SW480 (cell line): ENCODE results near the gene RAB34.
"Not testable (repeated sequence)": the region's sequence is repeated elsewhere in the genome, so short reads cannot be mapped to it uniquely, and the experiment has no call there.

Experiments
- DNase-seq: peaks from one replicate; pipeline ENCODE4 v3.0.0-alpha.2; 2016; ENCODE audit warnings: low spot score

RAB34 gene

DNA sequence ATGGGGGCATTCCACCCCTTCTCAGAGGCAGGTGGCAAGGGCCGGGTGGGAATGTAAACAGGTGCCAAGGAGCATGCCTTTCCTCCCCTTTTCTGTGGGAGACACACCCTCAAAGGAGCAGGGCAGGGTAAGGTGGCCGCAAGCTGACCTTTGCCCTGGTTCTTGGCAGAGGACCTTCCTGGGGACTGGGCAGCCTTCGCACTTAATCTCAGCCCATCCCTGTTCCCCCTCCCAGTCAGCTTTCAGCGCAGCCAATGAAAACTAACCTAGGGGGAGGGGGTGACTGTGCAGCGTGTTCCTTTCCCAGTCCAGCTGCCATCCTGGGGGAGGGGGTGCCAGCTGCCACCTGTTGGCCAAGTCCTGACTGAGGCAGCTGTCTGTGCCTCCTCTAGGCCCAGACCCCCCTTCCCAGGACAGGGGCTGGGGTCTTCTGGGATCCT lies 29.0 kb upstream of the RAB34 start:
- DNase-seq = no peak

DNA sequence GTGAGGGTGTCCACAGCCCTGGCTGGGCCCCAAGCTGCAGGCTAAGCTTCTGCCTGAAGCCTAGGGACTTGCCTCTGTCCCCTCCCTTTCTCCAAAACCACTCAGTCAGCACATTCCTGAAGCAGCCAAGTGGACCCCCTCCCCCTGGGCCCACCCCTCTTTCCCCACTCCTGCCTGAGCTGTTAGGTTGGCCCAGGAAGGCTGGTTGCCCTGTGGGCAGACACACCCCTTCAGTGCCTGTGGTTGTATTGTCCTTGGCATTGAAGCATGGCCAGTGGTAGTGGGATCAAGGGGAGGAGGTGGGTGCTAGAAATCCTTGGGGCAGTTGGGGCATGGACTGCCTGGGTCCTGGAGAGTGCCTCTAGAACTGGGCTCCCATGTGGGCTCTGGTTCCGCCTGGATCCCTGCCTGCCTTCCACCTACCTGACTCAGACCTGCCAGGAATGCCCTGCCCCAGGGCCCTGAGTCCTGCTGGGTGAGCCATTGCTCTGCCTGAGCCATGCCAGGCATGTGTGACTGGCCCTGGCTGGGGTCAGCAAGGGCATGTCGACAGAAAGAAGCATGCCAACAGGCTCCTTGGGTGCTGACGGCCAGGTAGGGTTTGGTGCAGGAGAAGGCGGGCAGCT lies 28.2 kb upstream of the RAB34 start:
- DNase-seq = no peak

DNA sequence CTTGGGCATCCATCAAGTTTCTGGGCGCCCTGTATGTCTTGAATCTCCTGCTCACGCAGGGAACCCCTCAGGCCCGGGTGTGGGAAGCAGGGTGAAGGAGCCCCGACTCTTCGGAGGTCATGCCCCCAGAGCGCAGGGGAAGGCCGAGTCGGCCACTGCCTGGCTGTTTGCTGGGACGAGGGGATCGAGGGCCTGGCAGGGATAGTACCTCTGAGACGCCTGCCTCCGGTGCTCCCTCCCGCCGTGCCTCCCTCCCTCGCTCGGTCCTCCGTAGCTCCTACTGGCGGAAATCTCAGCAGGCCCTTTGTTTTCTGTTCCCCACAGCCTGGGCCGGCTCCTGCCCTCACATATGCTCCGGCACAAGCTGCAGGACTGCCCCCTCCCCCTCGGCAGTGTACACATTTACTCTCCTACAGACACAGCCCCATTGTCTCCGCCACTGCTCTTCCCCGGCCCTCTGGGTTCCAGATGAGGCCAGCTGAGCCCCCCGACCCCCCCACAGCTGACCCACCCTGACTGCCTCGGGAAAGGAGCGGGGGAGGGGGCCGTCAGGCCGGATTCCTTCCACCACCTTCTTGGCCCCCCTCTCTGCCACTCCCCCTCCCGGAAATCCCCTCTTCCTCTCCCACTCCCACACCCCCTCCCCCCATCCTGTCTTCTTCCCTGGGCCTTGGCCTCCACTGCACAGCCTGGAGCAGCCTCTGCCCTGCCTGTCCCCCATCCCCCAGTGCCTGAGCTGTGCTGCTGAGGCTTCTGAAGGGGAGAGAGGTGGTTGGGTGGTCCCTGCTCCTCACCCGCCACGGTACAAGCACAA lies 27.5 kb upstream of the RAB34 start:
- DNase-seq = no peak

DNA sequence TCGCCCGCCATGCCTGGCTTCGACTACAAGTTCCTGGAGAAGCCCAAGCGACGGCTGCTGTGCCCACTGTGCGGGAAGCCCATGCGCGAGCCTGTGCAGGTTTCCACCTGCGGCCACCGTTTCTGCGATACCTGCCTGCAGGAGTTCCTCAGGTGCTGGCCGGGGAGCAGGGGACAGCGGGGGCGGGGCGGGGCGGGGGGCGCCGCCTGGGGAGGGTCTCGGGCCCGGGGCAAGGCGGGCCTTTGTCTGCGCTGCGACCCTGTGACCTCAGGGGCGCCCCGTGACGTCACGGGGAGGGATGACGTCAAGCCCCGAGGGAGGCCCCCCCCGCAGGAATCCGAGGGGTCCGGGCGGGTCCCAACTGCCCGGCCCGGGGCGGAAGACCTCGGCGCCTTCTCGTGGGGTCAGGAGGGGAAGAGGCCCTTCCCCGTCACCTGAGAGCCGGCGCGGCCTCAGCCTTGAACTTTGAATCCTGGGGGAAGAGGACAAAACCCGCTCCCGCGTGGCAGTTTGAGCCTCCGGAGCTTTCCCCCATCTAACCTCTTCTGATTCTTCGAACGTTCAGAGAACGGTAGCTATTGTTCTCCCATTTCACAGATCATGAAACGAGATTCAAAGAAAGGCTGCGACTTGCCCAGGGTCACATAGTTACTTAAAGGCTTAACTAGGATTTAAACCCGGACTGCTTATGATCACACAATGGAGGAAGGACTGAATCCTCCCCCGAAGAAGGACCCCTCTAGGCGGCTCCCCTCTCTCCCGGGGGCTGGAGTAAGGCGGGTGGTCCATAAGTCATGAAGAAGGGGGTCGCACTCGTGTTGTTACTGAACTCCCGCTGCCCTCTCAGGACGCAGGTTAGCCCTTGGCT lies 26.7 kb upstream of the RAB34 start:
- DNase-seq = no peak

DNA sequence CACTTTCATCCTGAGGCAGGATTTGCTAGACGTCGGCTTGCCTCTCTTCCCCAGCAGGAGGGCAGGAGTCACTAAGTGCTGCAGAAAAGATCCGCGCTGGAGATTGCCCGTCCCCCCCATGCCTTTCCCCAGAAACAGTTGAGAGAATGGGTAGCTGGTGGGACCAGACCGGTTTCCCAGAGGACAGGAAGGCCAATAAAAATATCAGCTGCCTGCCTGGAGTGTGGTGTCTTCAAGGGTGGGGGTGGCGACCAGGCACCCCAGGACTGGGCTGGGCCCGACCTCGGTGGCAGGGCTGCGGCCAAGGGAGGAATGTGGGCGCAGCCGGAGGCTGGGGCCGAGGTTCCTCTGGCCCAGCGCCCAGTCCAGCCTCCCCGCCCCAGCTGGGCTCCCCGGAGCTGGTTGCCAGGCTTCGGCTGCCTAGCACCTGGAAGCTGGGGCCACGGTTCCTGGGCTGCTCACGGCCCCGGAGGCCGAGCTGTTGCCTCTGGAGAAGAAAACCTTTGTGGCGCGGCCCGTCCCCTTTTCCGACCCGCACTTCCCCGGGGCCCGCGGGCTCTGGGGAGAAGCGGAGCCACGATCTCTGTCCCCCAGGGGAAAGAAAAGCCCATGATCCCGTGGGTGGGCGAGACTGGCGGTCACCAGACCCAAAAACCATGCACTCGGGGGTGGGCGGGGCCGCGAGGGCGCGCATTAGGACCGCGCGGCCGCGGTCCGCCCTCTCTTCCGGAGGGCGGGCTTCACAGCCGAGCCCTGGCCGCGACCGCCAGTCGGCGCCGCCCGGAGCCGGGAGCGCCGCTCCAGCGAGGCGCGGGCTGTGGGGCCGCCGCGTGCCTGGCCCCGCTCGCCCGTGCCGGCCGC lies 25.8 kb upstream of the RAB34 start, which contains the start of gene TRAF4:
Gene TRAF4, plus strand, starts transcription at position 769 of the 861 bp plus-strand sequence. CDS start 102 bp downstream, outside the sequence.
- peak; percentile 97 for DNase-seq

DNA sequence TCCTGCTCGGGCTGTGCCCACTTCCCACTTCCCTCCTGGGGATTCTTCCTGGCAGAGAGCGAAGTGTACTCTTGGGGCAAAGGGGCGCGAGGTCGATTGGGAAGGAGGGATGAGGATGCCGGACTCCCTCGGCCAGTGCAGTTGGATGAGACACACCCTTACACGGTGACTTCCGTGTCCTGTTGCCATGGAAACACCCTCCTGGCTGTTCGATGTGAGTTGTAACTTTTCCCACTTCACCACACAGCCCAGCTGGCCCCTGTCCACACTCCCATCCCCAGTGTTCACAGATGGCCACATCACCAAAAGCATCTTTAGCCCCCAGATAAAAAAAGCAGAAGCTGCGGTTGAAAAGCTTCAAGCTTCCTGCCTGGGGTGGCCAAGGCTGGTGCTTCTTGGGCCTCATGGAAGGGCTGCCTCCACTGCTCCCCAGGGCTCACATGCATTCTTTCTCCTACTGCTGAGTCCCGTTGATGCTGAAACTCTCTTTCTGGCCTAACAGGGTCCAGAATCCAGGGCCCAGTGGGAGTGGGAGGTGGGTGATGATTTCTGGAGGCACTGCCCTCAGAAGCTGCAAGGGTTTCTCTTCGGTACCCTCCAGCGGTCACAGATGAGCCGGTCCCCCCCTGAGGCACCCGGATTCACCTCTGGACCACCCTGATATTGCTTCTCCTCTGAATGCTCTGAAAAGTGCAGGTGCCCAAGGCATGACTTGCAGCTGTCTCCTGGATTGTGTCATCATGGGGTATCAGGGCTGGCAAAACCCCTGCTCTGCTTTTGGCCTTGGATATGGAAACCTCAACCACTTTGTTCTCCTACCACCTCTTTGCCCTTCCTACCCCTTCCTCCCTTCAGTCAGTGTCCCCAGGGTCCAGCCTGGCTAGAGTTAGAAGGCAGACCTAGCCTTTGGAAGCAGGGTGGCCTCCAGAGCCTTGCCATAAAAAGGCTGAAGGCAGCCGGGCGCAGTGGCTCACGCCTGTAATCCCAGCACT lies 24.0 kb upstream of the RAB34 start:
- no peak for DNase-seq

DNA sequence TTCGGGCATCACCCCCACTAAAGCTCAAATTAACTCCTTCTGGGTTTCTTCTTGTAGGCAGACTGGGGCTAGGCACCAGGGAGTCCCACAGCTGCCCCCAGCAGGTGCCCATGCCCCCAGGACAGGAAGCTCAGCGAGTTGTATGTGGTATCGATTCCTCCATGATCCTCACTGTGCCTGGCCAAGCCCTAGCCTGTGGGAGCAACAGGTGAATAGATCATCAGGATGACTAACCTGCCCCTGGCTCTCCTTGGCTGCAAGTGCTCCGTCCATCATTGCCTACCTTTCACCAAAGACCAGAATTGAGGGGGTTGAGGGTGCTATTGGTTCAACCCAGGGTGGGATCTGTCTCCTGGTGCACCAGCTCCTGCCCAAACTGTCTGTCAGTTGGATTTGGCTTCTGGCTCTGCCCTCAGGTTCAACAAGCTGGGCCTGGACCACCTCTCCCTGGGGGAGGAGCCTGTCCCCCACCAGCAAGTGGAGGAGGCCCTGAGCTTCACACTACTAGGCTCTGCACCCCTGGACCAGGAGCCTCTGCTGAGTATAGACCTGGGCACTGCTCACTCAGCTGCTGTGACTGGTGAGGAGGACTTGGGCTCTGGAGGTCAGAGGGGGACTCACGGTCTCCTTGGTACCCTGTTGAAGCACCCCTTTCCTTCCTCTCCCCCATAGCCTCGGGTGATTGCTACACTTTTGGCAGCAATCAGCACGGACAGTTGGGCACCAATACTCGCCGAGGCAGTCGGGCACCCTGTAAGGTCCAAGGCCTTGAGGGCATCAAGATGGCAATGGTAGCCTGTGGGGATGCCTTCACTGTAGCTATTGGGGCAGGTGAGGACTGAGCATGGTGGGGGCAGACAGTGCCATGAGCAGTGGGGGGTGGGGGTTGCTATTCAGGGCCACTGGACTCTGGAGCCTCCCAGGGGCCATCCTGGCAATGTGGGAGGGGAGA lies 23.0 kb upstream of the RAB34 start:
- DNase-seq = no peak

DNA sequence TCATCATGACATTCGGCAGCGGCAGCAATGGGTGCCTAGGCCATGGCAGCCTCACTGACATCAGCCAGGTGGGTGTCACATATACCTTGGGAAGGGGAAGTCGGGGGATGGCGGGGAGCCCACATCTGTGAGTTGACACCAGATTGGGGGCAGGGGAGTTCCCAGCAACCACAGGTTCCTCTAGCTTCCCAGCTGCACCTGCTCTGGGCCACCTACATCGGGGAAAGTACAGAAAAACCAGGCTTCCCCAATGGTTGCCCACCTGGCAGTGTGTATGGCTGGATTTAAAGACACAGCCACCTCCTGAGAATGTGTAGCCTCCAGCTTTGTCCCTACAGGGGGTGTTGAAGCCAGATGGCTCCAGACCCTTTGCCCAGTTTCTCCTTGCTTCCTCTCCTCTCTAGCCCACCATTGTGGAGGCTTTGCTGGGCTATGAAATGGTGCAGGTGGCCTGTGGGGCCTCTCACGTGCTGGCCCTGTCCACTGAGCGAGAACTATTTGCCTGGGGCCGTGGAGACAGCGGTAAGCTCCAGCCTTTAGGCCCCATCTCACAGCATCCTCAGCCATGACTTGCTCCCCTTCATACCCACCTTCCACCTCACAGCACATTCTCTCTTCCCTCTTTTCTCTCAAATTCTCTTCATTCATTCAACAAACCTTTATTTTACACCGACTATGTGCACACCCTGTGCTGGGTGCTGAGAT lies 21.2 kb upstream of the RAB34 start:
- DNase-seq = no peak

DNA sequence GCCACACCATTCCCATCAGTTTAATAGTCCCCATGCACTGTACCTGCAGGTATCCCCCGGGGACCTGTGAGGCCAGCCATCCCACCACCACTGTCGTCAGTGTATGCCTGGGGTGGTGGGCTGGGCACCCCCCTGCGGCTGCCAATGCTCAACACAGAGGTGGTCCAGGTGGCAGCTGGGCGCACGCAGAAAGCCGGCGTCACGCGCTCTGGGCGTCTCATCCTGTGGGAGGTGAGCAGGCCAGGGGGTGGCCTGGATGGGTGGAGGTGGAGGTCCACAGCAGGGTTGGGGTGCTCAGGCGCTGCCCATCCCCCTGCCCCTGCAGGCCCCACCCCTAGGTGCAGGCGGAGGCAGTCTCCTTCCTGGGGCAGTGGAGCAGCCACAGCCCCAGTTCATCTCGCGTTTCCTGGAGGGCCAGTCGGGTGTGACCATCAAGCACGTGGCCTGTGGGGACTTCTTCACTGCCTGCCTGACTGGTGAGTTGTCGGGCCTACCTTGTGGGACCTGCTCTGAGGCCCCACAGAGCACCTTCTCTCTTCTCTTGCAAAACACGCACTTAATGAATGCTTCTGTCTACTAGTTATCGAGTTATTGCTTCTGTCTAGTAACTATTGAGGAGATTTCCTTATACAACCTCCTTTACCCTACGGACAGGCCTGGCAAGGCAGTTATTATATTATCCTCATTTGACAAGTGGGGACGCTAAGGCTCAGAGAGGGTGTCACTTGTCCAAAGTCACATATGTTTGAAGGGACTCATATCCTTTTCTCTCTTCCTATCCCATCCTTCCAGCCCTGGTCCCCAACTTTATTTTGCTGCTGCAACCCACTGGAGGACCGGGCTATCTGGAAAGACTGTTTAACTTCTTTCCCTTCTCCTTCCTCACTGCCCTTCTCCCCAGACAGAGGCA lies 20.4 kb upstream of the RAB34 start:
- no peak for DNase-seq

DNA sequence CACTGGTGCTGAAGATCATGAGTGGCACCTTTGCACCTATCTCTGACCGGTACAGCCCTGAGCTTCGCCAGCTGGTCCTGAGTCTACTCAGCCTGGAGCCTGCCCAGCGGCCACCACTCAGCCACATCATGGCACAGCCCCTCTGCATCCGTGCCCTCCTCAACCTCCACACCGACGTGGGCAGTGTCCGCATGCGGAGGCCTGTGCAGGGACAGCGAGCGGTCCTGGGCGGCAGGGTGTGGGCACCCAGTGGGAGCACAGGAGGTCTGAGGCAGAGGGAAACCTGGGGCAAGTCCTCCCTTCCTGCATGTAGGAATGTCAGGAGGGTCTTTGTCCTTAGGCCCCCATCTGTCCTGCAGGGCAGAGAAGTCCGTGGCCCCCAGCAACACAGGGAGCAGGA lies 19.6 kb upstream of the RAB34 start:
- DNase-seq = no peak

DNA sequence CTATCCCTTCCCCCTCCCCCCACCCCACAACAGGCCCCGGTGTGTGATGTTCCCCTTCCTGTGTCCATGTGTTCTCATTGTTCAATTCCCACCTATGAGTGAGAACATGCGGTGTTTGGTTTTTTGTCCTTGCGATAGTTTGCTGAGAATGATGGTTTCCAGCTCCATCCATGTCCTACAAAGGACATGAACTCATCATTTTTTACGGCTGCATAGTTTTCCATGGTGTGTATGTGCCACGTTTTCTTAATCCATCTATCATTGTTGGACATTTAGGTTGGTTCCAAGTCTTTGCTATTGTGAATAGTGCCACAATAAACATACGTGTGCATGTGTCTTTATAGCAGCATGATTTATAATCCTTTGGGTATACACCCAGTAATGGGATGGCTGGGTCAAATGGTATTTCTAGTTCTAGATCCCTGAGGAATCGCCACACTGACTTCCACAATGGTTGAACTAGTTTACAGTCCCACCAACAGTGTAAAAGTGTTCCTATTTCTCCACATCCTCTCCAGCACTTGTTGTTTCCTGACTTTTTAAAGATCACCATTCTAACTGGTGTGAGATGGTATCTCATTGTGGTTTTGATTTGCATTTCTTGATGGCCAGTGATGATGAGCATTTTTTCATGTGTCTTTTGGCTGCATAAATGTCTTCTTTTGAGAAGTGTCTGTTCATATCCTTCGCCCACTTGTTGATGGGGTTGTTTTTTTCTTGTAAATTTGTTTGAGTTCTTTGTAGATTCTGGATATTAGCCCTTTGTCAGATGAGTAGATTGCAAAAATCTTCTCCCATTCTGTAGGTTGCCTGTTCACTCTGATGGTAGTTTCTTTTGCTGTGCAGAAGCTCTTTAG lies 18.5 kb upstream of the RAB34 start:
- DNase-seq = not testable (repeated sequence)

DNA sequence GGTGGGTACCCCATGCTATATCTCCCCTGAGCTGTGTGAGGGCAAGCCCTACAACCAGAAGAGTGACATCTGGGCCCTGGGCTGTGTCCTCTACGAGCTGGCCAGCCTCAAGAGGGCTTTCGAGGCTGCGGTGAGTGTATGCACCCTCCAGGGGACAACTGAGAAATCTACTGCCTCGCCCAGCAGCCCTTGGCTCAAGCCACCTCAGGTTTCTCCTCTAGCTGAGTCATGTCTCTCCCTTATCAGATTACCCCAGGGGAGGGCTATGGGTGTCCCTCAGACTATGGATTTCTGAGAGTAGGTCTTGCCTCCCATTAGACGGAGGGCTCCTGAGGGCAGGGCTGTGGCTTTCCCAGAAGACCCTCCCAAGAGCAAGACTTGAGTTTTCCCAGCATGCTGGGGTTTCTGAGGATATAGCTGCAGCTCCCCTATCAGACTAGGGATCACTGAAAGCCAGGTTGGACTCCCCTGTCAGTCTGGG lies 17.6 kb upstream of the RAB34 start:
- DNase-seq = no peak

DNA sequence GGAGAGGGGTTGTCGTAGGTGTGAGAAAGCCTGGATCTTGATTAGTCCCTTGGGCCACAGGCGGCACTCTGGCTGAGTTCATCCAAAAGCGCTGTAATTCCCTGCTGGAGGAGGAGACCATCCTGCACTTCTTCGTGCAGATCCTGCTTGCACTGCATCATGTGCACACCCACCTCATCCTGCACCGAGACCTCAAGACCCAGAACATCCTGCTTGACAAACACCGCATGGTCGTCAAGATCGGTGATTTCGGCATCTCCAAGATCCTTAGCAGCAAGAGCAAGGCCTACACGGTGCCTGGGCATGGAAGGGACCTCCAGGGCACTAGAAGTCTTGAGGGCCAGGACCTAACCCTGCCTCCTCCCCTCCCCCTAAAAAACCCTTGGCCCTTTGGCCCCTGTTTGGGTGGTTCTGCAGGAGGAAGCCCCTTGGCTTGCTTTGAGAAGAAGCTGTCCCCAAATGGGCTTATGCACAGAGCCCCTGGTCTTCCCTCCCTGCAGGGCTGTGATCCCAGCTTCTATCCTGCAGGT lies 17.1 kb upstream of the RAB34 start:
- no peak for DNase-seq

DNA sequence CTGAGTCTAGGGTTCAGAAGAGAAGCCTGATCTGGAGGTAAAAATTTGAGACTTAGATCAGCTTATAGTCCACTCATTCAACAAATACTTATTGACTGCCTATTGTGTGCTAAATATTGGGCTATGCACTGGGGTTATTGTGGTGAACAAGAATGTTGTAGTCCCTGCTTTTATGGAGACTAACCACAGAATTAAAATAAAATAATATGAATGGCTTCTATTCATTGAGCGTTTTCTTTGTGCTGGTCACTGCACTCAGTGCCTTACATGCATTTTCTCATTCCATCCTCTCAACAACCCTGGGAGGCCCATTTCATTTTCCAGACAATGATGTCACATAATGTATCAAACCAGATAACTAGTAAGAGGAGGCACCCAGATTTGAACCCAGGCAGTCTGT lies 15.7 kb upstream of the RAB34 start:
- peak; percentile 55 for DNase-seq

DNA sequence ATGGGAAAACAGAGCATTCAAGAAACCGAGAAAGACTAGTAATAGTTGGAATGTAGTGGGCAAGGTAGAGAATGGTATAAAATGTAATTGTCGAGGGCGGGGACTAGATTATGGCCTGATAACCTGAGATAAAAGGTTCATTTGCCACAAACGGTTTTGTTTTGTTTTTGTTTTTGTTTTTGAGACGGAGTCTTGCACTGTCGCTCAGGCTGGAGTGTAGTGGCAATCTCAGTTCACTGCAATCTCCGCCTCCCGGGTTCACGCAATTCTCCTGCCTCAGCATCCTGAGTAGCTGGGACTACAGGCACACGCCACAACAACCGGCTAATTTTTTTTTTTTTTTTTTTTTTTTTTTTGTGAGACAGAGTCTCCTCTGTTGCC lies 12.3 kb upstream of the RAB34 start:
- DNase-seq = no peak
